ENCODE data around the gene LUZP2.

DNA sequence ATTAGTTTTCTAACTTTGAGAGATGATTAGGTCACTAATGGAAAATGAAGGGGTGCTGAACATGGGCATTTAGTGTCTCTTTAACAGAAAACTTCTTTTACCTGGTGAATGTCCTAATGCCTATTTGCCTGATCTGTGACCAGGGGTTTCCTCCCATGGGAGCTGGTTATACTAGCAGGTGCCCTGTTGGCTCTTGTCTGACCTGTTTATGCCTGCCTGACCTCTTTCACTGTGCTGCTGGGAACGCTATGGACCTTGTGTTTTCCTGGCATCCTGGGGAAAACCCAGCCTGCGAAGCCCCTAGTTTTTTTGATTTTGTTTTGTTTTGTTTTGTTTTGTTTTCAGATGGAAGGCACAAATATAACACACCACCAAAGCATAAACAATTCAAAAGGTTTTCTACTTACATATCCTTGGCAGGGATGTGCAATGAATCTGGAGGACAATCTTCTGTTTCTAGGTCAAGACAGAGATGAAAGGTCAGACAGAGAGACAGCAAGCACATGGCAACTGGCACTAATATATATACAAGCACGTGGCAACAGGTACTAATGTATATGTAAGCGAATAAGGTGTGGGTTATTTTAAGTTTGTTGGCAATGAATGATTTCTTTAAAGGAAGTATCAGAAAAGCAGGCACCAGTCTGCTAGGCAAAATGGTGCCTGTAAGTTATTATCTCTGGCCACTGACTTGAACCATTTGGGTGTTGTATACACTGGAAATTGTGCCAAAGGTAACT lies 390.2 kb downstream of the LUZP2 start:
- TF ChIP-seq, protein P1, sequence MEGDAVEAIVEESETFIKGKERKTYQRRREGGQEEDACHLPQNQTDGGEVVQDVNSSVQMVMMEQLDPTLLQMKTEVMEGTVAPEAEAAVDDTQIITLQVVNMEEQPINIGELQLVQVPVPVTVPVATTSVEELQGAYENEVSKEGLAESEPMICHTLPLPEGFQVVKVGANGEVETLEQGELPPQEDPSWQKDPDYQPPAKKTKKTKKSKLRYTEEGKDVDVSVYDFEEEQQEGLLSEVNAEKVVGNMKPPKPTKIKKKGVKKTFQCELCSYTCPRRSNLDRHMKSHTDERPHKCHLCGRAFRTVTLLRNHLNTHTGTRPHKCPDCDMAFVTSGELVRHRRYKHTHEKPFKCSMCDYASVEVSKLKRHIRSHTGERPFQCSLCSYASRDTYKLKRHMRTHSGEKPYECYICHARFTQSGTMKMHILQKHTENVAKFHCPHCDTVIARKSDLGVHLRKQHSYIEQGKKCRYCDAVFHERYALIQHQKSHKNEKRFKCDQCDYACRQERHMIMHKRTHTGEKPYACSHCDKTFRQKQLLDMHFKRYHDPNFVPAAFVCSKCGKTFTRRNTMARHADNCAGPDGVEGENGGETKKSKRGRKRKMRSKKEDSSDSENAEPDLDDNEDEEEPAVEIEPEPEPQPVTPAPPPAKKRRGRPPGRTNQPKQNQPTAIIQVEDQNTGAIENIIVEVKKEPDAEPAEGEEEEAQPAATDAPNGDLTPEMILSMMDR (IDR thresholded peaks at IDR 0.05), result no peak
- no peak for TF ChIP-seq EZH2 (IDR thresholded peaks at IDR 0.05; ENCODE audit: borderline replicate concordance, insufficient read depth, low read depth, low read length, poor library complexity, severe bottlenecking)
